ENCODE measurements around the gene CCND2. TPM values are rescaled to one million over a fixed set of nuclear protein-coding genes. Genes with fewer than 3 reads are reported as not detected.
A peak's percentile ranks its signal among the peaks of the same experiment; 100 is the strongest.

Gene CCND2
- polyA plus RNA-seq, 3 donors: 3.6 to 6.8 (median 3.9) TPM

GRCh38 chr12:4279198-4279690 is 5.7 kb downstream of the CCND2 start:
- Mint-ChIP-seq H3K9me3 (peaks cover 0 to 2% (median 0%) of the 10 kb centered on the region in 7 donors), H3K4me1 (peaks cover 46% of the 10 kb centered on the region), H3K36me3 (peaks cover 49 to 60% of the 10 kb centered on the region in 2 donors), H3K27me3 (ENCODE audit: low read depth in 3 of 3) (peaks cover 8 to 22% (median 19%) of the 10 kb centered on the region in 3 donors), H3K4me3 (peak overlapping the region in 1 of 2 donors; percentile 68), H3K27ac (peak overlapping the region in 3 of 7 donors; percentile 63 to 90 (median 76))
- no peak for TF ChIP-seq CTCF (IDR thresholded peaks at IDR 0.05)
- no peak overlapping the region for H2AFZ ChIP-seq (ENCODE audit: insufficient read depth, low read depth, low read length, poor library complexity, severe bottlenecking)
- no peak overlapping the region for H3K27ac ChIP-seq (ENCODE audit: low read depth in 1 of 2, low read length in 2 of 2)
- intact Hi-C loops (cut with micrococcal nuclease): loop anchor here (2.0 to 5.0 kb wide), 5 partner anchors 172 to 394 kb away; no protein-coding TSS in a partner anchor
- H3K36me3 ChIP-seq (replicated peaks in 1 of 2; ENCODE audit: control insufficient read depth in 1 of 2, insufficient read depth in 2 of 2, low read length in 2 of 2): peaks cover 27 to 44% of the 10 kb centered on the region in 2 donors
- H4K20me1 ChIP-seq (ENCODE audit: insufficient read depth, low read length): peaks cover 5% of the 10 kb centered on the region
- no peak overlapping the region for H3K9ac ChIP-seq (ENCODE audit: insufficient read depth, low read length, poor library complexity, severe bottlenecking)
- H3K27me3 ChIP-seq (ENCODE audit: control insufficient read depth in 2 of 2, insufficient read depth in 2 of 2, low read length in 2 of 2): peaks cover 4 to 14% of the 10 kb centered on the region in 2 donors
- WGBS (ENCODE audit: insufficient coverage): 20% methylated on average over 1 of the region's 10 CpGs
- H3K9me3 ChIP-seq (replicated peaks in 1 of 2; ENCODE audit: control insufficient read depth in 1 of 2, insufficient read depth in 1 of 2, low read length in 2 of 2): no peaks in the 10 kb centered on the region
- no peak overlapping the region for H3K4me3 ChIP-seq (replicated peaks in 1 of 3; ENCODE audit: low read depth in 2 of 3, low read length in 3 of 3)
- peak overlapping the region; percentile 52 for H3K4me2 ChIP-seq (replicated peaks; ENCODE audit: extremely low read depth, low read length, poor library complexity, severe bottlenecking)
- H3K4me1 ChIP-seq (ENCODE audit: control insufficient read depth in 1 of 2, insufficient read depth in 2 of 2, low read length in 2 of 2): peaks cover 29 to 52% of the 10 kb centered on the region in 2 donors
- peaks cover 19% of the 10 kb centered on the region for H3K79me2 ChIP-seq (ENCODE audit: insufficient read depth, low read length)
- no peak for DNase-seq

GRCh38 chr12:4280351-4281163 is 7.0 kb downstream of the CCND2 start:
- WGBS (ENCODE audit: insufficient coverage): 91% methylated on average over 10 of the region's 15 CpGs
- no peak overlapping the region for H3K4me3 ChIP-seq (replicated peaks in 1 of 3; ENCODE audit: low read depth in 2 of 3, low read length in 3 of 3)
- Mint-ChIP-seq H3K4me3 (no peak overlapping the region), H3K27ac (peak overlapping the region in 5 of 7 donors; percentile 21 to 72 (median 46)), H3K4me1 (peaks cover 45% of the 10 kb centered on the region), H3K27me3 (ENCODE audit: low read depth in 3 of 3) (peaks cover 3 to 9% (median 6%) of the 10 kb centered on the region in 3 donors), H3K36me3 (peaks cover 60 to 70% of the 10 kb centered on the region in 2 donors), H3K9me3 (peaks cover 0 to 1% (median 0%) of the 10 kb centered on the region in 7 donors)
- no peak overlapping the region for H3K9ac ChIP-seq (ENCODE audit: insufficient read depth, low read length, poor library complexity, severe bottlenecking)
- no peak for DNase-seq
- no peak overlapping the region for H2AFZ ChIP-seq (ENCODE audit: insufficient read depth, low read depth, low read length, poor library complexity, severe bottlenecking)
- H3K4me1 ChIP-seq (ENCODE audit: control insufficient read depth in 1 of 2, insufficient read depth in 2 of 2, low read length in 2 of 2): peaks cover 23 to 42% of the 10 kb centered on the region in 2 donors
- intact Hi-C loops (cut with micrococcal nuclease): no loop called here
- H3K27me3 ChIP-seq (ENCODE audit: control insufficient read depth in 2 of 2, insufficient read depth in 2 of 2, low read length in 2 of 2): peaks cover 3 to 8% of the 10 kb centered on the region in 2 donors
- no peak for TF ChIP-seq CTCF (IDR thresholded peaks at IDR 0.05)
- H3K4me2 ChIP-seq (replicated peaks; ENCODE audit: extremely low read depth, low read length, poor library complexity, severe bottlenecking): no peak overlapping the region
- H3K27ac ChIP-seq (ENCODE audit: low read depth in 1 of 2, low read length in 2 of 2): no peak overlapping the region
- no peaks in the 10 kb centered on the region for H3K9me3 ChIP-seq (replicated peaks in 1 of 2; ENCODE audit: control insufficient read depth in 1 of 2, insufficient read depth in 1 of 2, low read length in 2 of 2)
- peaks cover 5% of the 10 kb centered on the region for H4K20me1 ChIP-seq (ENCODE audit: insufficient read depth, low read length)
- H3K36me3 ChIP-seq (replicated peaks in 1 of 2; ENCODE audit: control insufficient read depth in 1 of 2, insufficient read depth in 2 of 2, low read length in 2 of 2): peaks cover 27 to 47% of the 10 kb centered on the region in 2 donors
- H3K79me2 ChIP-seq (ENCODE audit: insufficient read depth, low read length): peaks cover 11% of the 10 kb centered on the region
